Brain microvascular endothelial cell (primary cell): Measurements from ENCODE around the gene RSPH9.

ENCODE experiments used
- DNase-seq: peaks from one replicate; pipeline ENCODE4 v3.0.0-alpha.2; 2020
- H3K27ac ChIP-seq: fragments of 250-450 bp; sonication (Bioruptor Pico); 2 replicates; pipeline ENCODE4 v1.5.1; 2020; ENCODE audit warnings: mild to moderate bottlenecking, moderate library complexity
- H3K27me3 ChIP-seq: fragments of 250-450 bp; sonication (Bioruptor Pico); replicated peaks from 2 replicates; pipeline ENCODE4 v1.5.1; 2020; ENCODE audit warnings: mild to moderate bottlenecking
- H3K36me3 ChIP-seq: fragments of 250-450 bp; sonication (Bioruptor Pico); replicated peaks from 2 replicates; pipeline ENCODE4 v1.5.1; 2020; ENCODE audit warnings: mild to moderate bottlenecking
- H3K4me3 ChIP-seq: 2 replicates; pipeline ENCODE4 v1.5.1; 2011; ENCODE audit warnings: low read depth, mild to moderate bottlenecking, control low read depth, low read length, moderate library complexity
- in situ Hi-C: cut with HindIII; loops from 2 replicates; pipeline ENCODE4 v1.10.0; 2017; ENCODE audit warnings: low sequenced_read_pairs, low pct_ligation_motif_present
- TF ChIP-seq, protein P1 (sequence below): IDR thresholded peaks from 2 replicates; pipeline ENCODE4 v1.5.1; 2011; ENCODE audit warnings: low read depth, mild to moderate bottlenecking, moderate library complexity, low read length, control low read depth, inconsistent platforms; ENCODE audit errors: missing control alignments

Gene RSPH9

DNA sequence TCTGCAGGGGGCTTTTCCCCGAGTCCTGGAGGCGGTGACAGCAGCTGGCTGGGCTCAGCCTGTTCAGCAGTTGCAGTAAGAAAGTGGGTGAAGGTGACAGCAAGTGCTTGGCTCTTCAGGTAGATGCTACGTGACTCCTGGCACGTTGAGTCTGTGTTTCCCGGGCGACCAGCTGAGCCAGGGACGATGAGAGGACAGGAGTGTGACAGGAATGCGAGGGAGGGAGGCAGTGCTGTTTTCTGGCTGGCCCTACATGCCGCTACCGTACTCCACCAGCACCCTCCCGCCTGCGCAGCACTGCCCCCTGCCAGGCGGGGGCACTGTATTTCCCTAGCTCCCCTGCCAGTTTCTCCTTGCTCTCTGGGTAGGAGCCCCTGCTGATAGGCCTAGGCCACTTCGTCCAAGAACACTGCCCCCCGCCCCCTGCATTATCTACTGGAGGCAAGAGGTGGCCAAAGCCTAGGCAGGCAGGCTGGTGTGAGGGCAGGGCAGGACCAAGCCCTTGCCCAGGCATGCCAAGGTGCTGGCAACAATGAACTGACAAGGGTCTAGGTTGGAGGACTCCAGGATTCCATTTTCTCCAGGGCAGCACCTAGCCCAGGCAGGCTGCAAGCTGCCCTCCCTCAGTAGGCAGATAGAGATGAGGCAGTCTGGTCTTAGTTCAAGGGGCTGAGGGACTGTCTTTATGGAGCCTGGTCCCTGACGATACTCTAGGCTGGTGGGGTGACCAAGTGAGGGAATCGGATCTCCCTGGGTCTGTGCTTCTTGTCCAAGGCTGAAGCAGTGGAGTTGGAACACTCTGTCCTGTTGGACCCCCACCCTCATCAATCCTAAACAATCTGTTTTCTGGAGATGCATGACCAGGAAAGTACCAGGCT lies 23.6 kb downstream of the RSPH9 start:
- Histone ChIP-seq H3K36me3 (peaks cover 9% of the 10 kb centered on the region), H3K27me3 (no peaks in the 10 kb centered on the region), H3K27ac (no peak overlapping the region), H3K4me3 (no peak overlapping the region)
- TF ChIP-seq, protein P1, sequence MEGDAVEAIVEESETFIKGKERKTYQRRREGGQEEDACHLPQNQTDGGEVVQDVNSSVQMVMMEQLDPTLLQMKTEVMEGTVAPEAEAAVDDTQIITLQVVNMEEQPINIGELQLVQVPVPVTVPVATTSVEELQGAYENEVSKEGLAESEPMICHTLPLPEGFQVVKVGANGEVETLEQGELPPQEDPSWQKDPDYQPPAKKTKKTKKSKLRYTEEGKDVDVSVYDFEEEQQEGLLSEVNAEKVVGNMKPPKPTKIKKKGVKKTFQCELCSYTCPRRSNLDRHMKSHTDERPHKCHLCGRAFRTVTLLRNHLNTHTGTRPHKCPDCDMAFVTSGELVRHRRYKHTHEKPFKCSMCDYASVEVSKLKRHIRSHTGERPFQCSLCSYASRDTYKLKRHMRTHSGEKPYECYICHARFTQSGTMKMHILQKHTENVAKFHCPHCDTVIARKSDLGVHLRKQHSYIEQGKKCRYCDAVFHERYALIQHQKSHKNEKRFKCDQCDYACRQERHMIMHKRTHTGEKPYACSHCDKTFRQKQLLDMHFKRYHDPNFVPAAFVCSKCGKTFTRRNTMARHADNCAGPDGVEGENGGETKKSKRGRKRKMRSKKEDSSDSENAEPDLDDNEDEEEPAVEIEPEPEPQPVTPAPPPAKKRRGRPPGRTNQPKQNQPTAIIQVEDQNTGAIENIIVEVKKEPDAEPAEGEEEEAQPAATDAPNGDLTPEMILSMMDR, result peak; percentile 80
- peak; percentile 14 for DNase-seq
- in situ Hi-C loops, result no loop called here

DNA sequence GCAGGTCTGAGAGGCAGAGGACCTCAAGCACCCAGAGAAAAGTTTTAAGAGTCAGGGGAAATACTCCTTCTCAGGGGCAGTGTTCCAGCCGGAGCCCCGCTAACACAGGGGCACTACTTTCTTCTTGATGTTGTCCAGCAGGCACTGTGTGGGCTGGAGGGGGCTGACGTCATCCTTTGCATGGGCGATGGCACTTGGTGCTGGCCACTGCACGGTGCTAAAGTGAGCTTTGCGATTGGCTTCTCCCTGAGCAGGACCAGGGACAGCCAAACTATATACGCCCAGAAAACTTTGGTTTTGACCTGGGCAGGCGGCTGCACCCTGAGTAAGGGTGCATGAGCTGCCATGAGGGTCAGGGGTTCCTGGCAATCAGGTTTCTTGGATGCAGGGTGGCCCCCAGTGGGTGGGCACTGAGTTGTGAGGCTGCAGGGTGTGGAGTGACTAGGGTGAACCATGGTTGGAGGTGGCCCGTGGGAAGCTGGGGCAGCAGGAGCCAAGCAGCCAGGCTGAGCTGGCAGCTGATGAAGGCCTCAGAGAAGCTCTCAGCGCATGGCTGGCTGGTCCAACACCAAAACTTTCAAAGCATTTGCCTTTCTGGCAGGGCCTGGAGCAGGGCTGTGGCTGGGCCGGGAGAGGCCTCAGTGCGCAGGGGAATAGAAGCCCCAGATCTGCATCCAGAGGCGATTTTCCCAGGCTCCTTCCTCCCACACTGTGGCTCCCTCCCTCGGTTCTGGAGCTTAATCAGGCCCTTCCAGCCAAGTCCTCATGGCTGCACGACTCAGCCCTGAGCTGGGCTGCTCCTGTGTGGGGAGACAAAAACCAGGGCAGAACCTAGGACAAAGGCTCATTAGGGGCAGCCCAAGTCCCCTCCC lies 24.4 kb downstream of the RSPH9 start:
- no peak for DNase-seq
- Histone ChIP-seq H3K36me3 (peaks cover 10% of the 10 kb centered on the region), H3K27ac (no peak overlapping the region), H3K27me3 (no peaks in the 10 kb centered on the region), H3K4me3 (no peak overlapping the region)
- TF ChIP-seq, protein P1, result no peak
- in situ Hi-C loops, result no loop called here

DNA sequence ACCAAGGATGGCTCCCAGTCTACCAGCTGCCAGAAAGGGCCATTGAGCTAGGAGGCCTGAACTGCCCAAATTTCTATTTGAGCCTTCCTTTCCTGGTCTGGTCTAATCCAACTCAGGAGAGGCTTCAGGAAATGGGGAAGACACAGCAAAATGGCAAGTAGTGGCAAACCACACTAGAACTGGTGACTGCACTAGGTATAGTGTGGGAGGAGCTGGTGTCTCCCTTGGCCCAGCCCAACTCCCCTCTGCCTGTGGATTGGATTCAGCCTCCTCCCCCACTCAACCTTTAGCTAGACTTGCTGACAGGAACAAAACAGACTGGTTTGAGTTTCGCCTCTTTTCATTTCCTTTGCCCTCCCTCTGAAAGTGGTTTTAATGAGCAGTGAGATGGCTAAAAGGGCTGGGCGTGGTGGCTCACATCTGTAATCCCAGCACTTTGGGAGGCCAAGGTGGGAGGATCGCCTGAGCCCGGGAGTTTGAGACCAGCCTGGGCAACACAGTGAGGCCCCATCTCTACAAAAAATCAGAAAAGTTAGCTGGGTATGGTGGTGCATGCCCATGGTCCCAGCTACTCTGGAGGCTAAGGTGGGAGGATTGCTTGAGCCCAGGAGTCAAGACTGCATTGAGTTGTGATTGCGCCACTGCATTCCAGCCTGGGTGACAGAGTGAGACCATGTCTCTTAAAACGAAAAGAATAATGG lies 25.2 kb downstream of the RSPH9 start:
- peaks cover 17% of the 10 kb centered on the region for H3K36me3 ChIP-seq
- no peak overlapping the region for H3K4me3 ChIP-seq
- DNase-seq, result no peak
- no peaks in the 10 kb centered on the region for H3K27me3 ChIP-seq
- H3K27ac ChIP-seq, result no peak overlapping the region
- in situ Hi-C loops, result no loop called here
- TF ChIP-seq, protein P1, result no peak

DNA sequence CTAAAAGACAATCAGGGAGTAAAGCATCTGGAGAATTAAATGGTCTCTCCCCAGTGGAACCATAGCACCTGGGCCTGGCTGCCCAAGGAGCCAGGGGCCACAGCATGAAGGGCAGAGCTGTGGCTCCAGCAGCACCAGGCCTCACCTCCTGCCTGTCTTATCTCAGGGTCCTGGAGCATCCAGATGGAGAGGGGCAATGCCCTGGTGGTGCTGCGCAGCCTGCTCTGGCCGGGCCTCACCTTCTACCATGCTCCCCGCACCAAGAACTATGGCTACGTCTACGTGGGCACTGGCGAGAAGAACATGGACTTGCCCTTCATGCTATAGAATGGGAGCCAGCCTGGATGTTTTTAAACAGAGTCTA lies 25.8 kb downstream of the RSPH9 start:
- no peak for DNase-seq
- TF ChIP-seq, protein P1, result no peak
- peaks cover 18% of the 10 kb centered on the region for H3K36me3 ChIP-seq

DNA sequence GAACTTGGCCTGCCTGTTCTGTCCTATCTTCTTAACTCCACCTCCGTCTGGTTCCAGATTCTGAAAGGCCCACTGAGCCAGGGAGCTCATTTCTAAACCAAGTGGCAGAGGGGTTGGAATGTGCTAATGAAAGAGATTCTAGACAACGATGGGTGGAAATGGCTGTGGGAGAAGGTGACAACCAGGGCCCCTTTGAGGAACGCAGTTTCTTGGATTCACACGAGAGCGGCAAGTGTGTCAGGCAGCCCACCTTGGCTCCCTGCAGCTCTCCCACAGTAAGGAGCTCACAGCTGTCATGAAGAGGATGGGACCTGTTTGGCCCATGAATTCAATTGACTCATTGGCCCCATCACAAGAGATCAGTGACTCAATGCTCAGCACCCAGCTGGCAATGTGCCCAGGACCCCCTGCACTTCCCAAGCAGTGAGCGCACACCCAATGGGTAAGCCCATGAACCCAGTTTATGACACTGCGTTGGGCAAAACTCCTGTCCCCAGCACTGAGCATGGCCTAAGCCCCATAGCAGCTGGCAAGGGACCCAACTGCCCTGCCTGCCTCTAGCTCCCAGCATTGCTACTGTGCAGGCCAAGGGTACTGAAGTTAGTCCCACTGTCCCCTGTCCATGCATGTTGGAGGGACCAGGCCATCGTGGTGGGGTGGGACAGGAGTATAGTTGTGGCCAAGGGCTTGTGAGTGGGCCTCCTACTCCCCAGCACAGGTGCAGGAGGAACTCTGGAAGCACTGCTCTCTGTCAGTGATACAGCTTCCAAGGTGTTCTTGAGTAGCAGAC lies 26.4 kb downstream of the RSPH9 start:
- Histone ChIP-seq H3K27me3 (no peaks in the 10 kb centered on the region), H3K4me3 (no peak overlapping the region), H3K36me3 (peaks cover 19% of the 10 kb centered on the region), H3K27ac (no peak overlapping the region)
- in situ Hi-C loops, result no loop called here
- TF ChIP-seq, protein P1, result no peak
- DNase-seq, result no peak

More for the DNA sequence above, 25.8 kb downstream of the RSPH9 start:
- Histone ChIP-seq H3K4me3 (no peak overlapping the region), H3K27me3 (no peaks in the 10 kb centered on the region), H3K27ac (no peak overlapping the region)
- in situ Hi-C loops, result no loop called here
